ENCODE measurements around the gene CDH22.

Gene CDH22

DNA sequence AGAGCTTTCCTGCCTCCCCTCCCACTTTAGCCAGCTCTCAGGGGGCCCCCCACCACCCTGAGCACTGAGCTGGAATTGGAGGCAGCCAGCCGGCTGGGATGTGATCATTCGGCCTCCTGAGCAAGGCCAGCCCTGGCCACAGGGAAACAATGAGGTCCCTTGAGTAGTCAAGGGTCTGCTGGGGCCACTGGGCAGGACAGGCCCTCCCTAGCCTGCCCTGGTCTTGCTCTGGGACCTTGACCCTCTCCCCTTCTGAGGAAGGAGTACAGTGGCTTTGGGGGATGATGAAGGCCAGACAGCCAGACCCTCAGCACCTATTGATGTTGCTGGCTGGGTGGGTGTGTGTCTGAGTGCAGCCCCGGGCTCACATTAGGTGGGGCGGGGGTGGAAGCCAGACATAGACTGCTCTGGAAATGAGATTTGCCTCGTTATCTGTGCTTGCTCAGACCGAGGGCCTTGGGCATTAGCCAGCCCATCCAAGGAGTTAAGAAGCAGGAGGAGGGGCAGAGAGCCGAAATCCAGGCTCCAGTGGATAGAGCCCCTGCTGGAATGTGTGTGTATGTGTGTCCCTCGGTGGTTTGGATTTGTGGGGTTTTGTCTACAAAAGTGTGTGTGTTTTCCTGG lies 168.9 kb downstream of the CDH22 start:
- H3K36me3 ChIP-seq (ENCODE audit: control insufficient read depth in 1 of 2, insufficient read depth in 2 of 2, low read length in 2 of 2): no peaks in the 10 kb centered on the region
- no peak overlapping the region for H3K4me3 ChIP-seq (ENCODE audit: low read depth in 1 of 2, low read length in 2 of 2)
- H3K27ac ChIP-seq (ENCODE audit: low read depth, low read length): no peak overlapping the region
- no peak overlapping the region for H3K9ac ChIP-seq (ENCODE audit: low read depth in 1 of 2, low read length in 2 of 2)
- peaks cover 12 to 22% of the 10 kb centered on the region in 2 donors for H3K27me3 ChIP-seq (ENCODE audit: control insufficient read depth in 1 of 2, insufficient read depth in 2 of 2, low read length in 2 of 2)
- H3K4me1 ChIP-seq (ENCODE audit: control insufficient read depth in 1 of 2, insufficient read depth in 2 of 2, low read length in 2 of 2): no peaks in the 10 kb centered on the region
- H3K9me3 ChIP-seq (ENCODE audit: control insufficient read depth in 1 of 2, low read length in 2 of 2): no peaks in the 10 kb centered on the region

DNA sequence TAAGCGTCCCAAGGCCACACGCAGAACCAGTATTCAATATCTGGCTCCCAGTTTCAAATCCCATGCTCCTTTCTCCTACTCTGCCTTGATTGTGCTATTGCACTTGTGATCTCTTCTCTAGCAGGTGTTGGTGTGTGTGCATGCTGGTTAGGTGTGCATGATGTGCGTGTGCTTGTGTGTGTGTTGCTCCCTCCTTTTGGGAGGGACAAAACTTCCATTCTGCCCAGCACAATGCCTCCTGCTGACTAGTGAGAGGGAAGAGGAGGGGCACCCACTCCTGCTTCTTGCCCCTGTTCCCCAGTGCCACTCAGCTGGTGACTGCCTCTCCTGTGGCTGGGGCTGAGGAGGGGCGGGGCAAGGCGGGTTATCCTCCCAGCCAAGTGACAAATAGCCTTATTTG lies 170.5 kb downstream of the CDH22 start:
- Histone ChIP-seq H3K9me3 (ENCODE audit: control insufficient read depth in 1 of 2, low read length in 2 of 2) (no peaks in the 10 kb centered on the region), H3K27me3 (ENCODE audit: control insufficient read depth in 1 of 2, insufficient read depth in 2 of 2, low read length in 2 of 2) (peaks cover 12 to 26% of the 10 kb centered on the region in 2 donors), H3K4me1 (ENCODE audit: control insufficient read depth in 1 of 2, insufficient read depth in 2 of 2, low read length in 2 of 2) (no peaks in the 10 kb centered on the region), H3K27ac (ENCODE audit: low read depth, low read length) (no peak overlapping the region), H3K4me3 (ENCODE audit: low read depth in 1 of 2, low read length in 2 of 2) (no peak overlapping the region), H3K36me3 (ENCODE audit: control insufficient read depth in 1 of 2, insufficient read depth in 2 of 2, low read length in 2 of 2) (no peaks in the 10 kb centered on the region), H3K9ac (ENCODE audit: low read depth in 1 of 2, low read length in 2 of 2) (no peak overlapping the region)

- Histone ChIP-seq H3K27ac (ENCODE audit: low read depth, low read length) (no peak overlapping the region), H3K4me3 (ENCODE audit: low read depth in 1 of 2, low read length in 2 of 2) (no peak overlapping the region), H3K4me1 (ENCODE audit: control insufficient read depth in 1 of 2, insufficient read depth in 2 of 2, low read length in 2 of 2) (no peaks in the 10 kb centered on the region), H3K27me3 (ENCODE audit: control insufficient read depth in 1 of 2, insufficient read depth in 2 of 2, low read length in 2 of 2) (peaks cover 3 to 32% of the 10 kb centered on the region in 2 donors), H3K36me3 (ENCODE audit: control insufficient read depth in 1 of 2, insufficient read depth in 2 of 2, low read length in 2 of 2) (no peaks in the 10 kb centered on the region), H3K9ac (ENCODE audit: low read depth in 1 of 2, low read length in 2 of 2) (no peak overlapping the region), H3K9me3 (ENCODE audit: control insufficient read depth in 1 of 2, low read length in 2 of 2) (no peaks in the 10 kb centered on the region)
These were observed 172.3 kb downstream of the CDH22 start for GRCh38 chr20:46135856-46136633.

DNA sequence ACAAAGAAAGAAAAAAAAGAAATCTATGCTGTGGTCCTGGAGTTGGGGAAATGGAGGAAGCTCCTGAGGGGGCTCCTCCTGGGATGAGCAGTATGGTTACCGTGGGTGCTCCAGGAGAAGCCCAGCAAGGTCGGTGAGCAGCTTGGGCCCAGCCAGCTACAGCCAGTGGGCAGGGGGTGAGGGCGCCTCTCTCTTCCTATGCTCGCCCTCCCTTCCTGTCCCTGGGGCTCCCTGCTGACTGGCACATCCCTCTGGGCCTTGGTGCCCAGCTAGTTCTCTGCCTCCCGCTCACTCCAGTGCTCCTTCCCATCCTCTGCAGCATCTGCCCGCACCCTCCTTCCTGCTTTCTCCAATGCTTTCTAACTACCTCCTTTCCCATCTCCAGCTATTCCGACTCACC lies 173.6 kb downstream of the CDH22 start:
- no peak overlapping the region for H3K9ac ChIP-seq (ENCODE audit: low read depth in 1 of 2, low read length in 2 of 2)
- H3K4me3 ChIP-seq (ENCODE audit: low read depth in 1 of 2, low read length in 2 of 2): no peak overlapping the region
- H3K27me3 ChIP-seq (ENCODE audit: control insufficient read depth in 1 of 2, insufficient read depth in 2 of 2, low read length in 2 of 2): peaks cover 3 to 30% of the 10 kb centered on the region in 2 donors
- no peaks in the 10 kb centered on the region for H3K9me3 ChIP-seq (ENCODE audit: control insufficient read depth in 1 of 2, low read length in 2 of 2)
- H3K27ac ChIP-seq (ENCODE audit: low read depth, low read length): no peak overlapping the region
- no peaks in the 10 kb centered on the region for H3K4me1 ChIP-seq (ENCODE audit: control insufficient read depth in 1 of 2, insufficient read depth in 2 of 2, low read length in 2 of 2)
- H3K36me3 ChIP-seq (ENCODE audit: control insufficient read depth in 1 of 2, insufficient read depth in 2 of 2, low read length in 2 of 2): no peaks in the 10 kb centered on the region

GRCh38 chr20:46133886-46134654 lies 174.2 kb downstream of the CDH22 start:
- H3K9me3 ChIP-seq (ENCODE audit: control insufficient read depth in 1 of 2, low read length in 2 of 2): no peaks in the 10 kb centered on the region
- no peak overlapping the region for H3K4me3 ChIP-seq (ENCODE audit: low read depth in 1 of 2, low read length in 2 of 2)
- no peaks in the 10 kb centered on the region for H3K36me3 ChIP-seq (ENCODE audit: control insufficient read depth in 1 of 2, insufficient read depth in 2 of 2, low read length in 2 of 2)
- no peaks in the 10 kb centered on the region for H3K4me1 ChIP-seq (ENCODE audit: control insufficient read depth in 1 of 2, insufficient read depth in 2 of 2, low read length in 2 of 2)
- H3K9ac ChIP-seq (ENCODE audit: low read depth in 1 of 2, low read length in 2 of 2): no peak overlapping the region
- peaks cover 3 to 30% of the 10 kb centered on the region in 2 donors for H3K27me3 ChIP-seq (ENCODE audit: control insufficient read depth in 1 of 2, insufficient read depth in 2 of 2, low read length in 2 of 2)
- H3K27ac ChIP-seq (ENCODE audit: low read depth, low read length): no peak overlapping the region

DNA sequence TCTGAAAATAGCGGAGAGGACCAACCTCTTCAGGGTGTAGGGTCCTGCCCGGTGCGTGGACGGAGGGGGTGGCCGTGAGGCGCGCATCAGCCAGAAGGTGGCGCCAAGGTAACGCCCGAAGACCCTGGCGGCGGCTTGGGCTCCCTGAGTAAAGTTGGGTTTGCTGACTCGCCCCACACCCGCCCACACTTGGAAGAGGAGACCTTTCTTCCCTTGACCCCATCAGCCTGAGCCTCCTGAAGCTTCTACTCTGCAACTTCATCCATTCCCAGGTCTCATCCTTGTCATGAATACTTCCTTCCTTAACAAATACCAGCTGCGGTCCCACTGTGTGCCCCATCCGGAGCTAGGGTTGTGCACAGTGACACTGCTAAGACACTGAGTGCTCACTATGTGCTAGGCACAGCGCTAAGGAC lies 175.6 kb downstream of the CDH22 start:
- Histone ChIP-seq H3K9ac (ENCODE audit: low read depth in 1 of 2, low read length in 2 of 2) (no peak overlapping the region), H3K9me3 (ENCODE audit: control insufficient read depth in 1 of 2, low read length in 2 of 2) (no peaks in the 10 kb centered on the region), H3K4me1 (ENCODE audit: control insufficient read depth in 1 of 2, insufficient read depth in 2 of 2, low read length in 2 of 2) (no peaks in the 10 kb centered on the region), H3K4me3 (ENCODE audit: low read depth in 1 of 2, low read length in 2 of 2) (no peak overlapping the region), H3K27ac (ENCODE audit: low read depth, low read length) (no peak overlapping the region), H3K27me3 (ENCODE audit: control insufficient read depth in 1 of 2, insufficient read depth in 2 of 2, low read length in 2 of 2) (peaks cover 3 to 25% of the 10 kb centered on the region in 2 donors), H3K36me3 (ENCODE audit: control insufficient read depth in 1 of 2, insufficient read depth in 2 of 2, low read length in 2 of 2) (no peaks in the 10 kb centered on the region)

DNA sequence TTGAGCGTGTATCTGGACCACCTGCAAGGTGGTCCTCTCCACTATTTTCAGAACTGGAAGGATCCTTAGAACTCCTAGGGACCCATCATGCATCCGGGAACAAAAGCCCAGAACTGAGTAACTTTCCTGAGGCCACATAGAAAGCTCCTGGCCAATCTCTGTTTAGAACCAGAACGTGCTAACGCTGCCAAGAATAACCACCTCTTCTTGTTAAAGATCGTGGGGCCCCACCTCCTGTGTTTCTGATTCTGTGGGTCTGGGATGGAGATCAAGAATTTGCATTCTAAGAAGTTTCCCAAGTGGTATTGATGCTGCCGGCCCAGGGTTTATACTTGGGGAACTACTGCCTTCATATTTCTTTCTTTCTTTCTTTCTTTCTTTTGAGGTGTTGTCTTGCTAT lies 176.9 kb downstream of the CDH22 start:
- Histone ChIP-seq H3K4me3 (ENCODE audit: low read depth in 1 of 2, low read length in 2 of 2) (no peak overlapping the region), H3K9me3 (ENCODE audit: control insufficient read depth in 1 of 2, low read length in 2 of 2) (no peaks in the 10 kb centered on the region), H3K36me3 (ENCODE audit: control insufficient read depth in 1 of 2, insufficient read depth in 2 of 2, low read length in 2 of 2) (peaks cover 0 to 4% of the 10 kb centered on the region in 2 donors), H3K27ac (ENCODE audit: low read depth, low read length) (no peak overlapping the region), H3K4me1 (ENCODE audit: control insufficient read depth in 1 of 2, insufficient read depth in 2 of 2, low read length in 2 of 2) (no peaks in the 10 kb centered on the region), H3K9ac (ENCODE audit: low read depth in 1 of 2, low read length in 2 of 2) (no peak overlapping the region), H3K27me3 (ENCODE audit: control insufficient read depth in 1 of 2, insufficient read depth in 2 of 2, low read length in 2 of 2) (peaks cover 0 to 17% of the 10 kb centered on the region in 2 donors)

DNA sequence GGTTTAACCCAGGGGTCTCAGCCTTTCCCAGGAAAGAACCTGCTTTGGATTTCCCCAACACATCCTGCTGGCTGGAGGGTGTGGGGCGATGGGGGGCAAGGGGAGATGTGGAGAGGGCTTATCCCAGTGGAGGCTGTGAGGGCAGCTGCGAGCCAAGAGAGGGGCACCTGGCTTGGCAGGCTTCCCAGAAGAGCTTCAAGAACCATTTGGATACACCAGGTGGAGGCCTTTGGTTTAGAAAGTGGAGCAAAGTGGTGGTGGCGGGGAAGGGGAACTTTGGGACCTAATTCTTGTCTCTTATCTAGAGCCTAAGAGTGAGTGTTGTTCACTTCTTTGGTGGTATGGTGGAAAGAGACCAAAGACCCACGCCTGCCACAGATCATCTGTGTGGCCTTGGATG lies 177.8 kb downstream of the CDH22 start:
- H3K27me3 ChIP-seq (ENCODE audit: control insufficient read depth in 1 of 2, insufficient read depth in 2 of 2, low read length in 2 of 2): peaks cover 0 to 15% of the 10 kb centered on the region in 2 donors

DNA sequence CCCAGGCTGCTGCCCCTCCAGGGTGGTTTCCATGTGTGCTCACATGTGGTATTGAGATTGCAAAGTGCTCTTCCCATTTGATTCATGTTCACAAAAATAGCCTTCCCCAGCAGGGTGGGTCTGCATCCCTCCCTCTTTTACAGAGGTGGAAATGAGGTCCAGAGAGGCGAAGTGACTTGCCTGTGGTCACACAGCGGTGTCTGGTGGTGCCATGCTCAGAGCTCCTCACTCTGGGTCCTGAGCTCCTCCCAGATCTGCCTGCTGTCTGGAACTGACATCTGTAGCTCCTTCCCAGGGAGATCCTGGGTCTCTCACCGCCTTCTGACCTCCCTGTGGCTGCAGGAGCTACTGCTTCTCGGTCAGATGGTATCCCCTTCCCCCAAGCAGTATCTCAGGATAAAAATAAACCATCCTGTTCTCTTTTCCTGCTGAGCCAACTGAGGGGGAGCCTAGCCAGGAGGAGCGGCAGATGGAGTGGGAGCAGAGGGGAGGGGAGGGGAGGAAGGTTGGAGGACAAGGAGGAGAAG lies 178.3 kb downstream of the CDH22 start:
- H3K9ac ChIP-seq (ENCODE audit: low read depth in 1 of 2, low read length in 2 of 2): no peak overlapping the region
- H3K27ac ChIP-seq (ENCODE audit: low read depth, low read length): no peak overlapping the region
- H3K27me3 ChIP-seq (ENCODE audit: control insufficient read depth in 1 of 2, insufficient read depth in 2 of 2, low read length in 2 of 2): peaks cover 0 to 11% of the 10 kb centered on the region in 2 donors
- no peaks in the 10 kb centered on the region for H3K9me3 ChIP-seq (ENCODE audit: control insufficient read depth in 1 of 2, low read length in 2 of 2)
- H3K36me3 ChIP-seq (ENCODE audit: control insufficient read depth in 1 of 2, insufficient read depth in 2 of 2, low read length in 2 of 2): peaks cover 0 to 10% of the 10 kb centered on the region in 2 donors
- no peak overlapping the region for H3K4me3 ChIP-seq (ENCODE audit: low read depth in 1 of 2, low read length in 2 of 2)
- no peaks in the 10 kb centered on the region for H3K4me1 ChIP-seq (ENCODE audit: control insufficient read depth in 1 of 2, insufficient read depth in 2 of 2, low read length in 2 of 2)

More for the DNA sequence above, 177.8 kb downstream of the CDH22 start:
- Histone ChIP-seq H3K36me3 (ENCODE audit: control insufficient read depth in 1 of 2, insufficient read depth in 2 of 2, low read length in 2 of 2) (peaks cover 0 to 9% of the 10 kb centered on the region in 2 donors), H3K27ac (ENCODE audit: low read depth, low read length) (no peak overlapping the region), H3K4me3 (ENCODE audit: low read depth in 1 of 2, low read length in 2 of 2) (no peak overlapping the region), H3K9me3 (ENCODE audit: control insufficient read depth in 1 of 2, low read length in 2 of 2) (no peaks in the 10 kb centered on the region), H3K9ac (ENCODE audit: low read depth in 1 of 2, low read length in 2 of 2) (no peak overlapping the region), H3K4me1 (ENCODE audit: control insufficient read depth in 1 of 2, insufficient read depth in 2 of 2, low read length in 2 of 2) (no peaks in the 10 kb centered on the region)
